ENCODE measurements around the gene IER3IP1.

The IER3IP1 gene

GRCh38 chr18:47150824-47151366, 25.3 kb downstream of the IER3IP1 start:
- no peak for TF ChIP-seq TAF1 (IDR thresholded peaks at IDR 0.05; ENCODE audit: low read depth)
- no peak for TF ChIP-seq EP300 (IDR thresholded peaks at IDR 0.05; ENCODE audit: borderline replicate concordance)
- TF ChIP-seq MAX (IDR thresholded peaks at IDR 0.05) = no peak
- no peak for TF ChIP-seq TCF12 (IDR thresholded peaks at IDR 0.05; ENCODE audit: low read depth)
- TF ChIP-seq TEAD4 (IDR thresholded peaks at IDR 0.05) = no peak
- no peak for TF ChIP-seq CEBPB (IDR thresholded peaks at IDR 0.05)
- TF ChIP-seq NFIC (IDR thresholded peaks at IDR 0.05) = no peak
- no peak for TF ChIP-seq RAD21 (IDR thresholded peaks at IDR 0.05; ENCODE audit: low read depth)
- no peak for TF ChIP-seq ZBTB7A (IDR thresholded peaks at IDR 0.05; ENCODE audit: low read depth)
- no peak for TF ChIP-seq USF1 (IDR thresholded peaks at IDR 0.05)
- TF ChIP-seq REST (IDR thresholded peaks at IDR 0.05; ENCODE audit: low read depth) = no peak
- TF ChIP-seq CREB1 (IDR thresholded peaks at IDR 0.05; ENCODE audit: low read depth) = no peak
- no peak for TF ChIP-seq YY1 (IDR thresholded peaks at IDR 0.05; ENCODE audit: low read depth)
- TF ChIP-seq EGR1 (IDR thresholded peaks at IDR 0.05) = no peak
- no peak for TF ChIP-seq FOXM1 (IDR thresholded peaks at IDR 0.05; ENCODE audit: borderline replicate concordance, low read depth)

- TF ChIP-seq MAX (IDR thresholded peaks at IDR 0.05) (peak; percentile 84), TAF1 (IDR thresholded peaks at IDR 0.05; ENCODE audit: low read depth) (peak; percentile 96), CREB1 (IDR thresholded peaks at IDR 0.05; ENCODE audit: low read depth) (0 out of 2 replicates have a peak, but pooled peaks have one; percentile 22), ZBTB7A (IDR thresholded peaks at IDR 0.05; ENCODE audit: low read depth) (peak; percentile 54), EGR1 (IDR thresholded peaks at IDR 0.05) (0 out of 2 replicates have a peak, but pooled peaks have one; percentile 11), USF1 (IDR thresholded peaks at IDR 0.05) (peak; percentile 2; the same call in 1 of the 2 replicates), EP300 (IDR thresholded peaks at IDR 0.05; ENCODE audit: borderline replicate concordance) (no peak), TCF12 (IDR thresholded peaks at IDR 0.05; ENCODE audit: low read depth) (peak; percentile 48), YY1 (IDR thresholded peaks at IDR 0.05; ENCODE audit: low read depth) (no peak)
Observed at GRCh38 chr18:47150029-47150823, 25.9 kb downstream of the IER3IP1 start, which contains the start of gene HDHD2. Gene HDHD2, minus strand, starts transcription at chr18:47150500. Its CDS starts 14,061 bp downstream, at chr18:47136439.

- TF ChIP-seq ZBTB7A (IDR thresholded peaks at IDR 0.05; ENCODE audit: low read depth) (no peak), USF1 (IDR thresholded peaks at IDR 0.05) (no peak), YY1 (IDR thresholded peaks at IDR 0.05; ENCODE audit: low read depth) (no peak), TEAD4 (IDR thresholded peaks at IDR 0.05) (no peak), EGR1 (IDR thresholded peaks at IDR 0.05) (no peak)
Observed at GRCh38 chr18:47149457-47150028, 26.6 kb downstream of the IER3IP1 start.

- TF ChIP-seq TAF1 (IDR thresholded peaks at IDR 0.05; ENCODE audit: low read depth) (no peak), NFIC (IDR thresholded peaks at IDR 0.05) (no peak), EP300 (IDR thresholded peaks at IDR 0.05; ENCODE audit: borderline replicate concordance) (no peak), ZBTB7A (IDR thresholded peaks at IDR 0.05; ENCODE audit: low read depth) (no peak), EGR1 (IDR thresholded peaks at IDR 0.05) (no peak), MAX (IDR thresholded peaks at IDR 0.05) (no peak), TEAD4 (IDR thresholded peaks at IDR 0.05) (no peak), RAD21 (IDR thresholded peaks at IDR 0.05; ENCODE audit: low read depth) (no peak), REST (IDR thresholded peaks at IDR 0.05; ENCODE audit: low read depth) (no peak), FOXM1 (IDR thresholded peaks at IDR 0.05; ENCODE audit: borderline replicate concordance, low read depth) (no peak), CEBPB (IDR thresholded peaks at IDR 0.05) (no peak), CREB1 (IDR thresholded peaks at IDR 0.05; ENCODE audit: low read depth) (no peak), USF1 (IDR thresholded peaks at IDR 0.05) (no peak), YY1 (IDR thresholded peaks at IDR 0.05; ENCODE audit: low read depth) (no peak), TCF12 (IDR thresholded peaks at IDR 0.05; ENCODE audit: low read depth) (no peak)
Observed at GRCh38 chr18:47146206-47146605, 30.0 kb downstream of the IER3IP1 start.

All from Ishikawa (cell line).